ENCODE data around the gene PDGFRB.

DNA sequence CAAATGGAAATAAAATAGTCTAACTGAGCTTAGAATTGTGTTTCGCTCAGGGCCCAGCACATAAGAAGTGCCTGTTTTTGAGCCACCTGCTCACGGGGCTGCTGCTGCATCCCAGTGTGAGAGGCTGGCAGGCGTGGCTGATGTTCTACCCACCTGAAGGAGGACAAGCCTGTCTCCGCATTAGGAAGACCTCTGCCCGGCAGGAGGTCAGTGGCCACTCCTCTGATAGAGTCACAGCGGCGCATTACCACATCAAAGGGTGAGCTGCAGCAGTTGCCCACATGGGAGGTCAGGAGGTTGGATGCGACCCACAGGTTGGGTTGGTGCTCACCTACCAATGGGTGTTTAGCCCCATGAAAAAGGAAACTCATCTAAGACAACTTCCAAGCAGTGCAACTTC is 30.5 kb upstream of the PDGFRB start:
- TF ChIP-seq, protein P1, sequence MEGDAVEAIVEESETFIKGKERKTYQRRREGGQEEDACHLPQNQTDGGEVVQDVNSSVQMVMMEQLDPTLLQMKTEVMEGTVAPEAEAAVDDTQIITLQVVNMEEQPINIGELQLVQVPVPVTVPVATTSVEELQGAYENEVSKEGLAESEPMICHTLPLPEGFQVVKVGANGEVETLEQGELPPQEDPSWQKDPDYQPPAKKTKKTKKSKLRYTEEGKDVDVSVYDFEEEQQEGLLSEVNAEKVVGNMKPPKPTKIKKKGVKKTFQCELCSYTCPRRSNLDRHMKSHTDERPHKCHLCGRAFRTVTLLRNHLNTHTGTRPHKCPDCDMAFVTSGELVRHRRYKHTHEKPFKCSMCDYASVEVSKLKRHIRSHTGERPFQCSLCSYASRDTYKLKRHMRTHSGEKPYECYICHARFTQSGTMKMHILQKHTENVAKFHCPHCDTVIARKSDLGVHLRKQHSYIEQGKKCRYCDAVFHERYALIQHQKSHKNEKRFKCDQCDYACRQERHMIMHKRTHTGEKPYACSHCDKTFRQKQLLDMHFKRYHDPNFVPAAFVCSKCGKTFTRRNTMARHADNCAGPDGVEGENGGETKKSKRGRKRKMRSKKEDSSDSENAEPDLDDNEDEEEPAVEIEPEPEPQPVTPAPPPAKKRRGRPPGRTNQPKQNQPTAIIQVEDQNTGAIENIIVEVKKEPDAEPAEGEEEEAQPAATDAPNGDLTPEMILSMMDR (IDR thresholded peaks at IDR 0.05) = no peak
- TF ChIP-seq POLR2A (IDR thresholded peaks at IDR 0.05) (no peak), EP300 (IDR thresholded peaks at IDR 0.05) (no peak)

Data from ovary (tissue), 3 donors.